HG02798 (cell line): Measurements from ENCODE around the gene NT5M.

Experiments
- ATAC-seq: cut with Tn5 transposase; IDR thresholded peaks from one replicate; pipeline ENCODE4 v1.9.1; 2021; ENCODE audit warnings: mild to moderate bottlenecking; ENCODE audit not compliant: unreplicated experiment, poor library complexity

The NT5M gene

DNA sequence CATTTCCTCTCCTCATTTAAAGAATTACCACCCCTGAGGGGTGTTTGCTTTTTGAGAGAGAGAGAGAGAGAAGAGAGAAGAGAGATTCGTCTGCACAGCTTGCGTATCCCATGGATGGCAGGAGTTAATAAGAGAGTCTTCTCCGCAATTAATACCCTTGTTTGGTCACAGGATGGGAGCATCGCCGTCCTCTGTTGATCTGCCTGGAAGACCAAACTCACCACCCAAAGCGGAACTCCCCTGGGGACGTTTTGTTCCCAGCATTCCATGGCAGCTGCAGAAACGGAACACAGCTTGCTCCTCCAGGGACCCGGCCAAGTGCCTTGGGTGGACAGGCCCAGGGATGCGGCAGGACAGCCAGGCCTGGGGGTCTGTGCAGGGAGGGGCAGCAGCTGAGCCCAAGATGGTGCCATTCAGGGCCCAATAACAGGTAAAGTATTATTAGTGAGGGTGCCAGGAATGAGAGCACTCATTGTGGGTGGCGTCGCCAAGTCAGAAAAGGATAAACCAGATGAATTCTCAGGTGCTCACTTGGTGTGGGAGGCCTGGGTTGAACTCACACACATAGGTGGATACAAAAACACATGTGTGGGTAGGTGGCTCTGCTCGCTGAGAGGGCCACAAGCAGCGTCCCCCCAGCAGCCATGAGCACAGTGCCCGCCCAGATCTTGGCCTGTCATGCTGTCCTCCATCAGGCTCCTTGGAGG, 83.1 kb downstream of the NT5M start:
- ATAC-seq, result no peak

DNA sequence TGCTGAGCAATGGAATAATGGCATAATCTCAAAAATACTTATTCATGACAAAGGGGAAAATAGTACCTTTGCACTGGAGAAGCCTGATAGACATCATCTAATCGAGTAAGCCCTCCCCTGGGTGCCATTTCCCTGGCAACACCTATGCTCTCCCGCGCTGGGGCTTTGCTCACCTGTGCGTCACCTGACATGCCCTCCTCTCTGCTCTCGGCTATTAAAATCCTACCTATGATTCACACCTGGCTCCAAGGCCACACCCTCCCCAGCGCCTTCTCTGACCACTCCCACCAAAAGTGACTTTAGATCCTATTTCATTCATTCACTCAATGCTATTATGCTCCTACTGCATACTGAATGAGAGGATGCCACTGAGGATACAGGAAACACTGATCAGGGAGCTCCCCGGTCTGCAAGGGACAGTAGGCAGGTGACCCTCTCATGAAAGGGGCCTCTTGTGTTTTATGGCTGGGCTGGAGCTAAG, 83.9 kb downstream of the NT5M start:
- no peak for ATAC-seq

DNA sequence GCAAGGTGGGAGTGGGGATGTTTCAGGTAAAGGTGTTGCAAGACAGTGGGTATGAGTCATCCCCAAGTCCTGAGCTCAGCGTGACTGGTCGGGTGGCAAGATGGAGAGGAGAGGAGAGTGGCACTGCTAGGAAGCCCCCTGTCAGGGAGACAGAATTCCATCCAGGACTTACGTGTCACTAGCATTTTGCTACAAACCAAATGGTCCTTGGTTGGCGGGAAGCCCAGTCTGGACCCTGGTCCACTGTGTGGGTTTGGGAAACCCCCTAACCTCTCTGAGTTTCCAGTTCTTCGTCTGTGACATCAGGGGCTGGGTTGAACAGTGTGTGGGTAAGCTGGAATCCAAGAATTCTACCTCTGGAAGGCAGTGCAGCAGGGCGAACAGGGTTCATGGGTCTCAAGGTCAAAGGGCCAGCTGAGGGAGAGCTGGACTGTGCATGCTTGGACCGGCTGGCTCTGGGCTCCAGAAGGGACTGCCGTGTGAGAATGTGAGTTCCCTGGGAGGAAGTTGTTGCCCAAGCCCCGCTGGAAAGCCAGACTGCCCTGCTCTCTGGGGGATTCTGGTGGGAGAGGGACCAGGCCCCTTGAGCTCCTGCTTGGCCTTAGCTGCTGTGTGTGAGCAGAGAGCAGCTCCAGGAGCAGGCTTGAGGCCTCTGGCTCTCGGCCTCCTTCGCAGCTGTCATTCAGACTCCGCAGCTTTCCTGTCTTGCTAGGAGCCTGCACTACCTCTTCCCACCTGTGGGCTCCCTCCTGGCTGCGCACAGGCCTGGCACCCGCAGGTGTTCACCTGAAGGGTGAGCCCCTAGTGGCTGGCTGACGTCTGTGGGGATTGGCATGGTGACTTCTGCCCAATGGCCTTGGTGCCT, 84.6 kb downstream of the NT5M start:
- no peak for ATAC-seq

DNA sequence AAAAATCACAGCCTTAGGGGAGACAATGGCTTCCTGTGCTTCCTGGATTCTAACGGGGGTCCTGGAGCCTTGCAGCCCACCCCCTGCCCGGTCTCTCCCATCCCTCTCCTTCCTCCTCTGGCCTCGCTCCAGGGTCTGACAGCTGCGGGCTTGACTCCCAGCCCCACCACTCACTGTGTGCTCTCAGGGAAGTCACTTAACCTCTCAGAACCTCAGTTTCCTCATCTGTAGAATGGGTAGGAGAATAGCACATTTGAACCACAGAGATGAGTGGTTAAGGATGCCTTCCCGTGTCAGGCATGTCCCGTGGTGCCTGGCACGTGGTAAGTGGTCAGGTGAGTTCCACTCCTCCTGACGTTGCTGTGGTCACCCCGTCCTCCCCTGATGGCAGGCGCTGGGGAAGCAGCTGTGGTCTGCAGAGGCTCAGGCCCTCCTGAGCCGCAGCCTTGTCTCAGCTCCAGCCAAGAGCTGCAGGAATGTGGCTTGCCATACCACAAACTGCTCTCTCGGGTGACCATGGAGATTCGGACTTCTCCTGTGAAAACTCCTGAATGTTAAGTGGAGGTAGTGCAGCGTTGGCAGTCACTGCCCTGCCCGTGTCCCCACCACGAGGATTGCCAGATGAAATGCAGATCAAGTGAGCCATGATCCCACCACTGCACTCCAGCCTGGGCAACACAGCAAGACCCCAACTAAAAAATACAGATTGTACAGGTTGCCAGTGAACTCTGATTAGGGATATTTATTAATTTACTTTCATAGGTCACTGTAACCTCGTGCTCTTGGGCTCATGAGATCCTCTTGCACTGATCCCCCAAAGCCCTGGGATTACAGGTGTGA, 85.7 kb downstream of the NT5M start:
- ATAC-seq, result no peak

DNA sequence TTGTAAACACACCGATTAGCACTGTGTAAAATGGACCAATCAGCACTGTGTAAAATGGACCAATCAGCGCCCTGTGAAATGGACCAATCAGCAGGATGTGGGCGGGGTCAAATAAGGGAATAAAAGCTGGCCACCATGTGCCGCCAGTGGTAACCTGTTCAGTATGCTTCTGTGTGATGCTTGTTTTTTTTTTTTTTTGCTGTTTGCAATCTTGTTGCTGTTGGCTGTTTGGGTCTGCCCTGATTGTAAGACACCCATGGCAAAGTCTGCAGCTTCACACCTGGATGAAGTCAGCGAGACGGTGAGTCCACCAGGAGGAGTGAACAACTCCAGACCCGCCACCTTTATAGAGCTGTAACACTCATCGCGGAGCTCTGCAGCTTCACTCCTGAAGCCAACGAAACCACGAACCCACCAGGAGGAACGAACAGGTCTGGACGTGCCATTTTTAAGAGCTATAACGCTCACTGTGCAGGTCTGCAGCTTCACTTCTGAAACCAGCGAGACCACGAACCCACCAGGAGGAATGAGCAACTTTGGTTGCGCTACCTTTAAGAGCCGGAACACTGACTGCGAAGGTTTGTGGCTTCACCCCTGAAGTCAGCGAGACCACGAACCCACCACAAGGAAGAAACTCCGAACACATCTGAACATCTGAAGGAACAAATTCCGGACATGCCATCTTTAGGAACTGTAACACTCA, 88.6 kb downstream of the NT5M start:
- peak; percentile 51 for ATAC-seq

DNA sequence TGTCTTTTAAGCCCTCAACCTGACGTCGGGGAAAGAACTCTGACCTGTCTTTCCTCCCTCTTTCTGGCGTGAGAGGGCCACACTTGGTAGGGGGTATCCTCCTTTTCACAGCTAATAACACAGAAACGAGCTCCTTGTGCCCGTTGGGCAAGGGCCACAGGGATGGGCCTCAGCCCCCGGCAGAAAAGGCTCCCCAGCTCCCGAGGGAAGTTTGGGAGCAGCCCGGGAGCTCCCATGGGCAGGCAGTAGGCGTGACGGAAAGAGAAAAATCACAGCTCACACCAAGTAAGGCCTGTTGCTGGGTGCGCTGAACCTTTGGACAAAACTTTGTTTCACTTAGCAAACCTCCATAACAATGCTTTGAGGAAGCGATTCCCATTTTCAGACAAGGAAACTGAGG, 90.8 kb downstream of the NT5M start:
- ATAC-seq, result no peak

DNA sequence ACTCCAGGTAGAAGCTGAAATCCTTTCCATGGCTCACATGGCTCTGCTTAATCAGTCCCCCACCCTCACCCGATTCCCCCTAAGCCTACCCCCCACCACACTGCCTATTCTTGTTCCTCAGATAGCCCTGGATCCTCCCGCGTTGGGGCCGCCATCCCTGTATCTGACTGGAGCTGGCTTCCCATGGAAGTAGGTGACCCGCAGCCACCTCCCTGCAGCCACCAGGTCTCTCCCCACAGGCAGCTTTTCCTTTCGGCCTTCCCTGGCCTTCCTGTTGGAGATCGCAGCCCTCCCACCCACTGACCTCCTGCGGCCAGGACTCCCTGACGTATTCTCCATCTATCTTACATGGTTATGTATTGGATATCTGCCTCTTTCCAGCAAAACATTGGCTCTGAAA, 91.3 kb downstream of the NT5M start:
- ATAC-seq, result no peak

DNA sequence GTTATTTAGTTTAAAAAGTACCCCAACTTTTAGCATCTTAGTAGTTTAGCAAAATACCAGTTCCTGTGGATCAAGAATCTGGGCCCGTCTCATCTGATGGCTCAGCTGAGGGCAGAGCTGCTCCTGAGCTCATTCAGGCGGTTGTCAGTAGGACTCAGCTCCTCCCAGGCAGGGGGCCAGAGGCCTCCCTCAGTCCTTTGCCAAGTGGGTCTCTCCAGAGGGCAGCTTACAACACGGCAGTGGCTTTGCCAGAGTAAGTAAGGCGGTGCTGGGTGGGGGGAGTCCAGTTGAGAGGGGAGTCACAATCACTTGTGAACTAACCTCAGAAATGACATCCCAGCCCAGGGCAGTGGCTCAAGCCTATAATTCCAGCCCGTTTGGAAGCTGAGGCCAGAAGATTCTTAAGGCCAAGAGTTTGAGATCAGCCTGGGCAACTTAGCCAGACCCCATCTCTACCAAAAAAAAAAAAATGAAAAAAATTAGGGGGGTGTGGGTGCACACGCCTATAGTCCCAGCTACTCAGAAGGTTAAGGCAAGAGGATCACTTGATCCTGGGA, 92.2 kb downstream of the NT5M start:
- ATAC-seq, result no peak

DNA sequence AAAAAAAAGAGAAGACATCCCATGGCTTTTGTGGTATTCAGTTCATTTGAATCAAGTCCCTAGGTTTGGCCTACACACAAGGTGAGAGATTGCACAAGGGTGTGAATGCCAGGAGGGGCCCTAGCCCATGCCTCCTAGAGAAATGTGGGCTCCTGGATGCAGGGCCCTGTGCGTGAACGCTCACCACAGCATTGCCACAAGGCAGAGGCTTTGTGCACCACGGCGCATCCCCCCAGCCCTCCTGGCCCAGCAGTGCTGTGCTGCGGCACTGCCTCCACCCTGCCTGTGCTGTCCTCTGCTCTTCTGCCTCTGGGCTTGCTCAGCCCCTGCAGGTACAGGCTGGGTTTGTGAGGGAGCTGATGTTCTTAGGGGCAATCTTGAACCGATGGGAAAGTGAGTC, 92.7 kb downstream of the NT5M start:
- ATAC-seq, result no peak
